DND-41 (cell line): ENCODE measurements around the gene QRICH1.

ENCODE experiments used
- EZH2 ChIP-seq: IDR thresholded peaks from 3 replicates; pipeline ENCODE4 v1.6.1; 2012; ENCODE audit warnings: borderline replicate concordance, low read depth, mild to moderate bottlenecking, moderate library complexity, low read length, inconsistent platforms; ENCODE audit not compliant: severe bottlenecking
- TF ChIP-seq, protein P1 (sequence below): IDR thresholded peaks from 2 replicates; pipeline ENCODE4 v1.5.1; 2012; ENCODE audit warnings: borderline replicate concordance, low read length, moderate library complexity, mild to moderate bottlenecking; ENCODE audit not compliant: poor library complexity, severe bottlenecking; ENCODE audit errors: extremely low read depth

DNA sequence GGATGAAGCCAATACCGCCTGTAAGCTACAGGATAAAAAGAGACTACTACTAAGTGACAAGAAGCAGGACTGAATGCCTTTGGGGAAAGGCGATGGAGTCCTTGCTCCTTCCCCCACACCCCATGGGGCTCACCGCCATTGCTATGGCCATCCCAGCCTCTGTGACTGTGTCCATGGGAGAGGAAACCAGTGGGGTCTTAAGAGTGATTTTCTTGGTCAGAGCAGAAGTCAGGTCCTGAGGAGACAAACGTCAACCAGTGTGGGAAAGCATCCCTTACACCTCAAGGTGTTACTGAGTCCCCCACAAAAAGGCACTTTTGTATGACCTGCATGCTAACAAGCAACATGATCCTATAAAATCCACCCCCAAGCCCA is 65.6 kb downstream of the QRICH1 start:
- TF ChIP-seq, protein P1, sequence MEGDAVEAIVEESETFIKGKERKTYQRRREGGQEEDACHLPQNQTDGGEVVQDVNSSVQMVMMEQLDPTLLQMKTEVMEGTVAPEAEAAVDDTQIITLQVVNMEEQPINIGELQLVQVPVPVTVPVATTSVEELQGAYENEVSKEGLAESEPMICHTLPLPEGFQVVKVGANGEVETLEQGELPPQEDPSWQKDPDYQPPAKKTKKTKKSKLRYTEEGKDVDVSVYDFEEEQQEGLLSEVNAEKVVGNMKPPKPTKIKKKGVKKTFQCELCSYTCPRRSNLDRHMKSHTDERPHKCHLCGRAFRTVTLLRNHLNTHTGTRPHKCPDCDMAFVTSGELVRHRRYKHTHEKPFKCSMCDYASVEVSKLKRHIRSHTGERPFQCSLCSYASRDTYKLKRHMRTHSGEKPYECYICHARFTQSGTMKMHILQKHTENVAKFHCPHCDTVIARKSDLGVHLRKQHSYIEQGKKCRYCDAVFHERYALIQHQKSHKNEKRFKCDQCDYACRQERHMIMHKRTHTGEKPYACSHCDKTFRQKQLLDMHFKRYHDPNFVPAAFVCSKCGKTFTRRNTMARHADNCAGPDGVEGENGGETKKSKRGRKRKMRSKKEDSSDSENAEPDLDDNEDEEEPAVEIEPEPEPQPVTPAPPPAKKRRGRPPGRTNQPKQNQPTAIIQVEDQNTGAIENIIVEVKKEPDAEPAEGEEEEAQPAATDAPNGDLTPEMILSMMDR, result no peak
- TF ChIP-seq EZH2, result no peak
